SK-N-SH (cell line): ENCODE measurements around the gene HOMER2. TPM values are rescaled to one million over a fixed set of nuclear protein-coding genes. Genes with fewer than 3 reads are reported as not detected.

Experiments used
- CTCF ChIA-PET: fragments of 300-600, 350-600 bp; formaldehyde crosslinking; extraction: SDS; loops from one replicate; lab custom pipeline; 2021; lab: Yijun Ruan, JAX
- POLR2A ChIA-PET: fragments of 350-600 bp; sonication (Branson Sonifier 250); formaldehyde crosslinking; extraction: SDS; loops from one replicate; lab custom pipeline; 2020; ENCODE audit warnings: antibody characterized with exemption, inconsistent platforms; lab: Yijun Ruan, JAX
- DNase-seq: peaks from one replicate; pipeline ENCODE4 v3.0.0; 2012
- H2AFZ ChIP-seq: fragments of 200-600 bp; sonication (generic); 2 replicates; pipeline ENCODE4 v1.8.1; 2016; ENCODE audit warnings: antibody characterized with exemption, mild to moderate bottlenecking, low read depth
- H3F3A ChIP-seq: fragments of 200-600 bp; sonication (generic); replicated peaks from 2 replicates; pipeline ENCODE3; 2016; ENCODE audit warnings: antibody characterized with exemption, mild to moderate bottlenecking; ENCODE audit not compliant: insufficient read depth
- H3K27ac ChIP-seq, 2 experiments: fragments of 200-500 bp in 1 of 2; fragments of 200-600 bp in 1 of 2; sonication (Bioruptor generic) in 1 of 2; sonication (generic), shearing (Covaris generic) in 1 of 2; 2 replicates each; pipeline versions ENCODE4 v1.5.1 to v1.6.1; 2014 to 2016; ENCODE audit warnings: low read depth in 2 of 2, inconsistent platforms in 1 of 2, low read length in 1 of 2, mild to moderate bottlenecking in 1 of 2, mixed read lengths in 1 of 2
- H3K27me3 ChIP-seq: fragments of 200-600 bp; sonication (generic), shearing (Covaris generic); 2 replicates; pipeline ENCODE4 v1.6.1; 2016; ENCODE audit warnings: mixed run types; ENCODE audit not compliant: insufficient read depth
- H3K36me3 ChIP-seq, 2 experiments: fragments of 200-500 bp in 1 of 2; fragments of 200-600 bp in 1 of 2; sonication (Bioruptor generic) in 1 of 2; sonication (generic) in 1 of 2; replicated peaks in 1 of 2; 2 replicates each; pipeline versions ENCODE3 to v1.5.1; 2014 to 2016; ENCODE audit warnings: low read length in 1 of 2, mild to moderate bottlenecking in 1 of 2; ENCODE audit not compliant: insufficient read depth in 2 of 2, control insufficient read depth in 1 of 2
- H3K4me1 ChIP-seq, 2 experiments: fragments of 200-500 bp in 1 of 2; fragments of 200-600 bp in 1 of 2; sonication (Bioruptor generic) in 1 of 2; sonication (generic), shearing (Covaris generic) in 1 of 2; 2 replicates each; pipeline versions ENCODE4 v1.5.1 to v1.6.1; 2014 to 2016; ENCODE audit warnings: low read depth in 1 of 2, low read length in 1 of 2, mixed run types in 1 of 2; ENCODE audit not compliant: insufficient read depth in 2 of 2, control insufficient read depth in 1 of 2
- H3K4me2 ChIP-seq: fragments of 200-600 bp; sonication (generic), shearing (Covaris generic); 2 replicates; pipeline ENCODE4 v1.6.1; 2017; ENCODE audit warnings: mixed run types
- H3K4me3 ChIP-seq, 2 experiments: fragments of 200-500 bp in 1 of 2; fragments of 200-600 bp in 1 of 2; sonication (Bioruptor generic) in 1 of 2; sonication (generic), shearing (Covaris generic) in 1 of 2; 2 replicates each; pipeline versions ENCODE4 v1.5.1 to v1.8.1; 2014 to 2016; ENCODE audit warnings: low read depth in 2 of 2, inconsistent platforms in 1 of 2, low read length in 1 of 2, mild to moderate bottlenecking in 1 of 2, mixed read lengths in 1 of 2, moderate library complexity in 1 of 2
- H3K79me2 ChIP-seq: fragments of 200-600 bp; sonication (generic); 2 replicates; pipeline ENCODE4 v1.8.1; 2017; ENCODE audit warnings: mild to moderate bottlenecking; ENCODE audit not compliant: insufficient read depth
- H3K9ac ChIP-seq: fragments of 200-600 bp; sonication (generic); 2 replicates; pipeline ENCODE4 v1.6.1; 2017; ENCODE audit warnings: mixed run types
- H3K9me2 ChIP-seq: fragments of 200-600 bp; sonication (generic); 2 replicates; pipeline ENCODE4 v1.6.1; 2017; ENCODE audit warnings: mixed run types
- H3K9me3 ChIP-seq: fragments of 200-600 bp; sonication (generic); 2 replicates; pipeline ENCODE4 v1.6.1; 2017; ENCODE audit warnings: mixed run types, mild to moderate bottlenecking, moderate library complexity
- H4K20me1 ChIP-seq: fragments of 200-600 bp; sonication (generic); 2 replicates; pipeline ENCODE4 v1.6.1; 2017; ENCODE audit warnings: mild to moderate bottlenecking, mixed run types; ENCODE audit not compliant: insufficient read depth
- CHD2 ChIP-seq: fragments of 150-350 bp; IDR thresholded peaks from 2 replicates; pipeline ENCODE4 v1.6.1; 2018; ENCODE audit warnings: low read length; ENCODE audit not compliant: partially characterized antibody
- EZH2phosphoT487 ChIP-seq: fragments of 200-600 bp; sonication (generic); IDR thresholded peaks from 2 replicates; pipeline ENCODE4 v1.6.1; 2017; ENCODE audit warnings: low read depth, mixed run types, mild to moderate bottlenecking, antibody characterized with exemption, moderate library complexity, borderline replicate concordance
- FOXJ3 ChIP-seq: sonication (generic); formaldehyde crosslinking; IDR thresholded peaks from 2 replicates; pipeline ENCODE4 v1.5.1; 2020; ENCODE audit warnings: mild to moderate bottlenecking, missing genetic modification reagents
- GABPA ChIP-seq: IDR thresholded peaks from 2 replicates; pipeline ENCODE4 v1.4.0; 2012; ENCODE audit warnings: low read depth, mild to moderate bottlenecking
- GATA2 ChIP-seq: sonication (generic); formaldehyde crosslinking; IDR thresholded peaks from 2 replicates; pipeline ENCODE4 v1.5.0; 2020; ENCODE audit warnings: mild to moderate bottlenecking, missing genetic modification reagents
- IRF3 ChIP-seq: fragments of 150-350 bp; IDR thresholded peaks from 2 replicates; pipeline ENCODE4 v1.6.1; 2016; ENCODE audit warnings: mild to moderate bottlenecking, low read depth, low read length
- MEF2A ChIP-seq: IDR thresholded peaks from 2 replicates; pipeline ENCODE4 v1.4.0; 2012; ENCODE audit warnings: low read depth, borderline replicate concordance
- POLR2AphosphoS5 ChIP-seq: IDR thresholded peaks from 2 replicates; pipeline ENCODE4 v1.6.1; 2012; ENCODE audit warnings: low read depth, low read length
- RAD21 ChIP-seq: IDR thresholded peaks from 2 replicates; pipeline ENCODE4 v1.6.1; 2012; ENCODE audit warnings: mild to moderate bottlenecking, low read length
- RFX5 ChIP-seq: IDR thresholded peaks from 2 replicates; pipeline ENCODE4 v1.6.1; 2012; ENCODE audit warnings: mild to moderate bottlenecking, improper control_type of control experiment, low read length
- SIN3A ChIP-seq: IDR thresholded peaks from 2 replicates; pipeline ENCODE4 v1.6.1; 2012; ENCODE audit warnings: low read depth, mild to moderate bottlenecking, low read length, moderate library complexity, borderline replicate concordance
- WGBS: methylation state at CpG from one replicate; pipeline ENCODE4 v1.1.6; 2017; ENCODE audit warnings: low lambda C conversion rate; 5-methylcytosine and 5-hydroxymethylcytosine counted together
- polyA plus RNA-seq, 3 experiments: library from polyadenylated mRNA; depleted of rRNA; stranded (reverse); fragments of >200 nt; gene quantifications; 2 replicates each; pipeline ENCODE4 v1.2.3, GENCODE V29; 2012
- TF ChIP-seq, protein P1 (sequence below): IDR thresholded peaks from 2 replicates; pipeline ENCODE4; 2012
- TF ChIP-seq, protein P2 (sequence below): IDR thresholded peaks from 2 replicates; pipeline ENCODE4 v1.4.0; 2012; ENCODE audit warnings: low read depth
- TF ChIP-seq, protein P3 (sequence below): fragments of 200-600 bp; sonication (generic); IDR thresholded peaks from 2 replicates; pipeline ENCODE4 v1.6.1; 2017; ENCODE audit warnings: antibody characterized with exemption, mild to moderate bottlenecking, moderate library complexity

The HOMER2 gene
- polyA plus RNA-seq, 1 of the 3 experiments (the other 2 are of a cell fraction): 7.3 TPM

- Histone ChIP-seq H3K36me3 (no peaks in the 10 kb centered on the region), H3K27ac (no peak overlapping the region), H3K9me3 (no peaks in the 10 kb centered on the region), H3F3A (no peaks in the 10 kb centered on the region), H3K9ac (no peak overlapping the region), H4K20me1 (no peaks in the 10 kb centered on the region), H3K4me2 (no peak overlapping the region), H3K4me3 (no peak overlapping the region)
- DNase-seq: no peak
- ChIA-PET CTCF (no interaction called here), POLR2A (interaction anchor here (0.7 kb wide), 1 partner anchor 72 kb away, joined by 5 read pairs; no protein-coding TSS in a partner anchor)
- WGBS: 82% methylated on average over 4 of the region's 4 CpGs
- TF ChIP-seq CHD2 (no peak), SIN3A (no peak), RAD21 (no peak), GATA2 (CRISPR knock-in tag) (no peak)
- TF ChIP-seq, all 33 proteins: peak for 0
- no peaks in the 10 kb centered on the region for H3K79me2 ChIP-seq
- H3K27me3 ChIP-seq: no peaks in the 10 kb centered on the region
- H2AFZ ChIP-seq: no peak overlapping the region
- H3K4me1 ChIP-seq: peaks cover 0 to 2% of the 10 kb centered on the region in 2 experiments; a peak in 1 of 4 replicates
- no peaks in the 10 kb centered on the region for H3K9me2 ChIP-seq
These were observed 29.8 kb downstream of the HOMER2 start for GRCh38 chr15:82922737-82923136.

DNA sequence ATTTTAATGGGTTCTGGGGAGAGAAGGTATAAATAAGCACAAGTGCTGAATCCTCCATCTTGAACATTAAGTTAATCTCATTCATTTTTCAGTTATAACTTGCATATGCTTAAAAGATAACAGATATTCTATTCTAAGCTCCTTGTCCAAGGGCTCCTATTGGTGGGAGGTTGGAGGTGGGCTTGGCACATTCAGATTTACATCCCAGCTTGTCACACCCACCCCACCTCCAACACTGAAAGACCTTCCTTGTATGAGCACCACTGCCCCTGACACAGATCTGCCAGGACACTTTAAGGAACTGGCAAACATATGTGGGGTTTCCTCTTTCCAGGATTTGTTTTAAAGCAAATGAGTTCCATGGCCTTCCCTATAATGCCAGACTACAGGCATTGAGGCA lies 30.6 kb downstream of the HOMER2 start:
- H3K9me2 ChIP-seq: no peaks in the 10 kb centered on the region
- ChIA-PET CTCF (no interaction called here), POLR2A (no interaction called here)
- TF ChIP-seq GABPA (no peak), RFX5 (no peak), EZH2phosphoT487 (no peak)
- H3K27me3 ChIP-seq: no peaks in the 10 kb centered on the region
- H2AFZ ChIP-seq: no peak overlapping the region
- H3K27ac ChIP-seq: no peak overlapping the region
- no peak for DNase-seq
- no peak overlapping the region for H3K4me2 ChIP-seq
- no peaks in the 10 kb centered on the region for H3F3A ChIP-seq
- H3K4me1 ChIP-seq: peaks cover 0 to 2% of the 10 kb centered on the region in 2 experiments; a peak in 1 of 4 replicates
- no peaks in the 10 kb centered on the region for H3K36me3 ChIP-seq
- H4K20me1 ChIP-seq: no peaks in the 10 kb centered on the region
- no peaks in the 10 kb centered on the region for H3K79me2 ChIP-seq
- H3K9me3 ChIP-seq: no peaks in the 10 kb centered on the region
- no peak overlapping the region for H3K9ac ChIP-seq
- no peak overlapping the region for H3K4me3 ChIP-seq

DNA sequence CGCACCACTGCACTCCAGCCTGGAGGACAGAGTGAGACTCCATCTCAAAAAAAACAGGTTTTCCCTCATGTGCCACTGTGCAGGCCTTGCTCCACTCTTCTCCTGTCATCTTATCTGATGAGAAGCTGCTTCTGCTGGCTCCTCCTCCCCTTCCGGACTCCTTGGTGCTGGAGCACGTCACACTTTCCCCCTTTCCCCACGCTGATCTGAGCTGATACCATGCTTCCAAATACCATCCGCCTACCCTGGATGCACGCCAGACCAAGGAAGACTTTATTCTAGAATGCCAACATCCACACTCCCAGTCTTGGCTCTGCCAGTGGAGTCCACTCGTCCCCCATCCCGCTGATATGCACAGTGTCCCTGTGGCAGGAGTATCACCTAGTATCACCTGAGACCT lies 31.3 kb downstream of the HOMER2 start:
- H3K4me1 ChIP-seq: peaks cover 0 to 2% of the 10 kb centered on the region in 2 experiments; a peak in 1 of 4 replicates
- H3K27ac ChIP-seq: no peak overlapping the region
- H2AFZ ChIP-seq: no peak overlapping the region
- ChIA-PET POLR2A (no interaction called here), CTCF (interaction anchor here (0.7 kb wide), 1 partner anchor 50 kb away, joined by 3 read pairs; no protein-coding TSS in a partner anchor)
- H3K4me2 ChIP-seq: no peak overlapping the region
- no peak overlapping the region for H3K9ac ChIP-seq
- H3F3A ChIP-seq: no peaks in the 10 kb centered on the region
- H3K36me3 ChIP-seq: no peaks in the 10 kb centered on the region
- no peak for DNase-seq
- no peaks in the 10 kb centered on the region for H3K79me2 ChIP-seq
- H3K9me3 ChIP-seq: no peaks in the 10 kb centered on the region
- no peaks in the 10 kb centered on the region for H3K9me2 ChIP-seq
- no peak overlapping the region for H3K4me3 ChIP-seq
- no peaks in the 10 kb centered on the region for H3K27me3 ChIP-seq
- H4K20me1 ChIP-seq: no peaks in the 10 kb centered on the region
- WGBS: 79% methylated on average over 8 of the region's 8 CpGs
- TF ChIP-seq RAD21 (no peak), FOXJ3 (CRISPR knock-in tag) (no peak), MEF2A (no peak), POLR2AphosphoS5 (no peak), IRF3 (no peak), RFX5 (no peak)
- TF ChIP-seq, protein P1, sequence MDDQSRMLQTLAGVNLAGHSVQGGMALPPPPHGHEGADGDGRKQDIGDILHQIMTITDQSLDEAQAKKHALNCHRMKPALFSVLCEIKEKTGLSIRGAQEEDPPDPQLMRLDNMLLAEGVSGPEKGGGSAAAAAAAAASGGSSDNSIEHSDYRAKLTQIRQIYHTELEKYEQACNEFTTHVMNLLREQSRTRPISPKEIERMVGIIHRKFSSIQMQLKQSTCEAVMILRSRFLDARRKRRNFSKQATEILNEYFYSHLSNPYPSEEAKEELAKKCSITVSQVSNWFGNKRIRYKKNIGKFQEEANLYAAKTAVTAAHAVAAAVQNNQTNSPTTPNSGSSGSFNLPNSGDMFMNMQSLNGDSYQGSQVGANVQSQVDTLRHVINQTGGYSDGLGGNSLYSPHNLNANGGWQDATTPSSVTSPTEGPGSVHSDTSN: no peak
- TF ChIP-seq, protein P2, sequence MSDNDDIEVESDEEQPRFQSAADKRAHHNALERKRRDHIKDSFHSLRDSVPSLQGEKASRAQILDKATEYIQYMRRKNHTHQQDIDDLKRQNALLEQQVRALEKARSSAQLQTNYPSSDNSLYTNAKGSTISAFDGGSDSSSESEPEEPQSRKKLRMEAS: no peak
- TF ChIP-seq, protein P3, sequence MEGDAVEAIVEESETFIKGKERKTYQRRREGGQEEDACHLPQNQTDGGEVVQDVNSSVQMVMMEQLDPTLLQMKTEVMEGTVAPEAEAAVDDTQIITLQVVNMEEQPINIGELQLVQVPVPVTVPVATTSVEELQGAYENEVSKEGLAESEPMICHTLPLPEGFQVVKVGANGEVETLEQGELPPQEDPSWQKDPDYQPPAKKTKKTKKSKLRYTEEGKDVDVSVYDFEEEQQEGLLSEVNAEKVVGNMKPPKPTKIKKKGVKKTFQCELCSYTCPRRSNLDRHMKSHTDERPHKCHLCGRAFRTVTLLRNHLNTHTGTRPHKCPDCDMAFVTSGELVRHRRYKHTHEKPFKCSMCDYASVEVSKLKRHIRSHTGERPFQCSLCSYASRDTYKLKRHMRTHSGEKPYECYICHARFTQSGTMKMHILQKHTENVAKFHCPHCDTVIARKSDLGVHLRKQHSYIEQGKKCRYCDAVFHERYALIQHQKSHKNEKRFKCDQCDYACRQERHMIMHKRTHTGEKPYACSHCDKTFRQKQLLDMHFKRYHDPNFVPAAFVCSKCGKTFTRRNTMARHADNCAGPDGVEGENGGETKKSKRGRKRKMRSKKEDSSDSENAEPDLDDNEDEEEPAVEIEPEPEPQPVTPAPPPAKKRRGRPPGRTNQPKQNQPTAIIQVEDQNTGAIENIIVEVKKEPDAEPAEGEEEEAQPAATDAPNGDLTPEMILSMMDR: no peak
